ENCODE measurements around the gene RGS19. TPM values are rescaled to one million over a fixed set of nuclear protein-coding genes. Genes with fewer than 3 reads are reported as not detected.

Gene RGS19
- total RNA-seq, 1 experiment from 2014 or later, result 18.2 TPM

GRCh38 chr20:64049060-64049877, 30.0 kb downstream of the RGS19 start, which contains the start of gene SOX18:
Gene SOX18, minus strand, starts transcription at chr20:64049639. Its CDS starts 123 bp downstream, at chr20:64049516.
- DNase-seq (ENCODE audit: low read depth), result peak; percentile 69

- DNase-seq (ENCODE audit: low read depth), result no peak
Measured at GRCh38 chr20:64048402-64049044, 30.8 kb downstream of the RGS19 start.

- no peak for DNase-seq (ENCODE audit: low read depth)
Measured at GRCh38 chr20:64047968-64048401, 31.3 kb downstream of the RGS19 start.

DNA sequence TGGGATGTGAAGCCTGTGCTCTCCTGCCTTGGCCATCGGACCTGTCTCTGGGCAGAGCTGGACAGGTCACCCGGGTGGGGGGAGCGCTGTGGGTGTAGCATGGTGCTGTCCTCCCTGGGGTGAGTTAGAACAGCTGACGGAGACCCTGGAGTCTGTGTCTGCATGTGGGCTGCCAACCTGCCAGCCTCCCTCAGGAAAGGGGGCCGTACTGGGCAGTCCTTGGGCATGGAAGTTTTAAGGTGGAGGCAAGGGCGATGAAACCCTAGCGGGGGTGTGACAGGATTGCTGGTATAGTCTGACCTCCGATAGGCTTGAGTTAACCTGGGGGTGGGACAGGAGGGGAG, 32.3 kb downstream of the RGS19 start:
- DNase-seq (ENCODE audit: low read depth), result no peak

DNA sequence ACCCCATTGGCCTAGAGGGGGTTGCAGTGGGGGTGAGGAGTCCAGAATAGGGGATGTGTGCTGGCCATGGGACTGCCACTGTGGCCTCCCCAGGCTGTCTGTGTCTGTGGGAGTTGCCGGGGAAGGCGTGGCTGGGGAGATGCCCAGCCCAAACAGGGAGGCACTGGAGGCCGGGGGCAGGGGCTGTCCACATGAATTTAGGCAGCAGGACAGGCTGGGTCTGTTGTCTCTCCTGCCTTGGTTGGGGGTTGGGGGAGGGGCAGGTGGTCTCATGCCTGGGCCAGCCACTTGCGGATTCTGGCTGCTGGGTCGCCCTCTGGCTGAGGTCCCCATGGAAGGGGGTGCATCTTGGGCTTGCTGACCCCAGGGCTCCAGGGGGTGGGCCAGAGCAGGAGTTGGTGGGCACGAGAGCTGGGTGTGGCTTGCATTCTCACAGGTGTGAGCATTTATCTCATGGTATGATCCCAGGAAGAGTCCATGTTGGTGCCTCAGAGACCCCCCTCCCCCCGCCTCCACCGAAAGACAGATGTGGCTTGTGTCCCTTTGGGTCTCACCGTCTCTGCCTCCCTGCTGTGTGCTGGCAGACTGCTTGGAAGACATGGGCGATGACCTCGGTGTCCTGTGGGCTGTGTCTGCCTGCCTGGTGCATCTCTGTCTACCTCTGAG, 33.8 kb downstream of the RGS19 start:
- DNase-seq (ENCODE audit: low read depth), result no peak

- peak; percentile 82 for DNase-seq (ENCODE audit: low read depth)
Measured at GRCh38 chr20:64044484-64045247, 34.7 kb downstream of the RGS19 start.

DNA sequence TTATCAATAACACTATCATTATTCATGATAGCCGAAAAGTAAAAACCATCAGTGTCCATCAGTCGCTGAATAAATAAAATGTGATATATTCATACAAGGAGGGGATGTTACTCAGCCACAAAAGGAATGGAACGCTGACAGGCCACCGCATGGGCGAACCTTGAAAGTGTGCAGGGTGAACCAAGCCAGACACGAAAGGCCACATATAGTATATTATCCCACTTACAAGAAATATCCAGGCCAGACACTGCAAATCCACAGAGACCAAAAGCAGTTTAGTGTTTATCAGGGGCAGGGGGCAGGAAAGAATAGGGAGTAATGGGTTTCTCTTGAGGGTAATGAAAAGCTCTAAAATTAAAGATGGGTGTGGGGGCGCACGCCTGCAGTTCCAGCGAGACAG, 35.5 kb downstream of the RGS19 start:
- DNase-seq (ENCODE audit: low read depth), result no peak

DNA sequence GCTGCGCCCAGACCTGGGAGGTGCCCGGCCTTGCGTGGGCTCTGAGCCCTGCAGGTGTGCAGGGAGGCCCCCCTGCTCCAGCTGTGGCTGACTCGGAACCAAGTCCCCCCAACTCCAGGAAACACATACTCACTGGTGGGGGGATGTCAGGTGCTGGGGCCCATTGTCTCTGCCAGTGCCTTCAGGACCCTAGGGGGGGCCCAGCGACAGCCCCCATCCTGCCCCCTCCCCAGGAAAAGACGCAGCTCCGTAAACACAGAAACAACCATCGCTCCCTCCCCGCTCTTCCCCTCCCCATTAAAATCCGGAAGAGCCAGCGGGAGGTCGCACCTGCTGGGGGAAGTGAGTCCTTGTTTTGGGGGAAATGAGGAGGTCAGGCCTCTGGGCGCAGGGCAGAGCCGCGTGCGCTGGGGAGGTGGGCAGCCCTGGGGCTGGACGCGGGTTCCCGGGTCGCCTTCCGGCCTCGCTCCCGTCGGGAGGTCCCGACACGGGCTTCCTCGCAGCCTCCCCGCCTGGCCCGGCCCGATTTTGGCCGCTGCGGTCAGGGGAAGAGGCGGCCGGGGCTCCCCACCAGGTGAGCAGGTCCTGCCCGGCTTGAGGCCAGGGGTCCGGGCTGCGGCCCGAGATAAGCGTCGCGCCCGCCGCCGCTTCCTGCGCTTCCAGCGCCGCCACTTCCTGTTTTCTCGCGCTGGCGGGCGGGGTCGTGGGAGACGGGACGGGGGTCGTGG, 37.1 kb downstream of the RGS19 start:
- no peak for DNase-seq (ENCODE audit: low read depth)

- DNase-seq (ENCODE audit: low read depth), result no peak
Measured at GRCh38 chr20:64041781-64042053, 37.6 kb downstream of the RGS19 start.

- no peak for DNase-seq (ENCODE audit: low read depth)
Measured at GRCh38 chr20:64041040-64041780, 38.1 kb downstream of the RGS19 start.

DNA sequence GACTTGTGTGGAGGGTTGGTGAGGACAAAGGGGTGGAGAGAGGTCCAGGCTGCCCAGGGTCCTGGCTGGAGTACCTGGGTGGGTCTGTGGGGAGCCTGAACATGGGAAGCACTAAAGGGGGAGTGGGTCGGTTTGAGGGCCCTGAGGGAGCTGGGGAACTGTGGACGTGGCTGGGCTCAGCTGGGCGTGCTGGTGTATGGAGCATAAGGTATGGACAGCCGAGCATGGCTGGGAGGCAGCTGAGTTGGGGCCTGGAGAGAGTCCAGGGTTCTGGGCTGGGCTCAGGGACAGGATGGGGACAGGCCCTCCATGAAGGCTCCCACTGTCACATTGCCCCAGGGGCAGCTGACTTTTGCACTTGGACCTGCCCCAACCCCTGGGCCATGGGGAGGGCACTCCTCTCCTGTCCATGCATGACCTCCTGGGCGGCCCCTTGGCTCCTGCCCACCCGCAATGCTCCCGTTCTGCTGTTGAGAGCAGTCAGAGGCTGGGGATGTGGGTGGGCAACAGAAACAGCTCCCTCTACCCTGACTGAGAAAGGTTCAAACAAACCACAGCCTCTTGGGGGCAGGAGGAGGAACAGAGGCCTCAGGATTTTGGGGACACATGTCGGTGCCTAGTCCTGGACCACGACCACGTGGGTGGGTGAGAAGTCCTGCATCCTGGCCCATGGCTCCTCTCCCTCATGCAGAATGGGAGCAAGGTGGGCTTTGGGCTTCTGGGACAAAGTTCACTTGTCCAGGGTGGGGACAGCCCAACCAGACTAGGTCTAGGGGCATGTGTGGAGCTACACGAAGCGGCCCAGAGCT, 38.9 kb downstream of the RGS19 start:
- no peak for DNase-seq (ENCODE audit: low read depth)

DNA sequence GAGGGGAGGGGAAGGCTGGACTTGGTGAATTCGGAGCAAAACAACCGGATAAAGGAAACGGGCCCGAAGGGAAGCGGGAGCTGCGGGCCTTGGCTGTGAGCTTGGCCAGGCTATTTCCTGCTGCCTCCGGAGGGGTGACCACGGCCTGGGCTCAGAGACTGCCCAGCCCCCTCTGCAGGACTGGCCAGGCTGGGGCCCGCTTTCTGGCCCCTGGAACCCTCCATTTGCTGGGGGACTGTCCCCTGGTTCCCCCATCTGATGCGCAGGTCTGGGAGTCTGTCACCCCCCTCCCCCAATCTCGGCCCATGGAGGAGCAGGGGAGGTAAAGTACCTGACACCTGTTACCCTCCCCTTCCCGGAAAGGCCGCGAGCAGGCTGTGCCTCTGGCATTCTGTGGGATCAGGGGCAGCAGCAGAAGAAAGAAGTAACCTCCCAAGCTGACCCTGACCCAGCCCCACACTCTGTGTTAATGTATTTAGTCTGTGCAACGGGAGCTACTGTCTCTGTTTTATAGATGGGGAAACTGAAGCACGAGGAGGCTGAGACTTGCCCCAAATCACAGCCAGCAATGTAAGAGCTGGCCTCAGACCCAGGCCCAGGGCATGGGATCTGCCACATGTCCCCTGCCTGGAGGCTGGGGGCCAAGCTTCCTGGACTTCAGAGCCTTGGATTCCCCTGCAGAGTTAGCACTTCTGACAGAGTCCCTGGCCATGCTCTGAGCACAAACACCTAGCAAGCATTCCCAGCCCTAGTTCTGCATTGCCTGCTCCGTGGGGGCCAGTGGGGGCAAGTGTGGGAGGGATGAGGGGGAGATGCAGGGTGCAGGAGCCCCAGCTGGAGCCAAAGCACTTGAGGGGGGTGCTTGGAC, 39.8 kb downstream of the RGS19 start:
- no peak for DNase-seq (ENCODE audit: low read depth)

DNA sequence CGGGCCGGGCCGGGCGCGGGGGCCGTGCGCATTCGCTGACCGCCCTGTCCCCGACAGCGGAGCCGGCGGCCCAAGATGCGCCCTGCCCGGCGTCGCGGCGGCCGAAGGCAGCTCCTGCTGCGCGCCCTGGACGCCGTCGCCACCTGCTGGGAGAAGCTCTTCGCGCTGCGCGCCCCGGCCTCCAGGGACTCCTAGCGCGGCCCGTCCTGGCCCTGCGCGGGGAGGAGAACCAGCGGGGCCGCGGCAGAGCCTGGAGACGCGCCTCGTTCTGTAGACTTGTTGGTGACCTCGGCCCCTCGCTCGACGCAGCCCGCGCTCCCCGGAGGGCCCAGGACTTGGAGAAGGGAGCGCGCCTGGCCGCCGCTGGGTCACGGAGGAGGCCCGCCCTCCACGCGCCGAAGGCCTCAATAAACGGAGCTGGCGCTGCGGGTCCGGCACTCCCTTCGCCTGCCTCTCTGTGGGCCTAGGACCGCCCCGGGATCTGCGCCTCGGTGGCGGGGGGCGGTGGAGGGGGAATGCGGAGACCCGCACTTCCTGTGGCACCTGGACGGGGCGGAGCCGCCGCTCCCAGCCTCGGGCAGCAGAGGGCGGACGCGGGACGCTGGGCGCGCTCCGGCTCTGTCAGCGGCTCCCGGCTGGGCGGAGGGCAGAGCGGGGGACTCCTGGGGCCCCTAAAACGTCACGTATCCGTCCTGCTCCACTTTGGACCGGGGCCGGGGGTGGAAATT, 40.6 kb downstream of the RGS19 start:
- DNase-seq (ENCODE audit: low read depth), result peak; percentile 80

GRCh38 chr20:64038224-64038564, 41.1 kb downstream of the RGS19 start:
- DNase-seq (ENCODE audit: low read depth), result no peak

- no peak for DNase-seq (ENCODE audit: low read depth)
Measured at GRCh38 chr20:64037498-64038213, 41.7 kb downstream of the RGS19 start.

DNA sequence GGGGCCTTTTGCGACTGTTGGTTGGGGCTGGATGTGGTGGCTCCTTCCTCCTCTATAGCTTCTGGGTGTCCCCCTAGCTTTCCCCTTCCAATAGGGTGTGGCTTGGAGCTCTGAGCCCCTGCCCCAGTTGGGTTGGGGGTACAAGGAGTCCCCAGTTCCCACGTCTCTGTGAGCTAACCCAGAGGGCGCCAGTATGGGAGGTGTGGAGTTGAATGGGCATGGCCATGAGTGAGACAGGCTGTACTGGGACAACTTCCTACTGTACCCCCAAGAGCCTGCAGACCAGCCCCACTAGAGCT, 42.2 kb downstream of the RGS19 start:
- no peak for DNase-seq (ENCODE audit: low read depth)

DNA sequence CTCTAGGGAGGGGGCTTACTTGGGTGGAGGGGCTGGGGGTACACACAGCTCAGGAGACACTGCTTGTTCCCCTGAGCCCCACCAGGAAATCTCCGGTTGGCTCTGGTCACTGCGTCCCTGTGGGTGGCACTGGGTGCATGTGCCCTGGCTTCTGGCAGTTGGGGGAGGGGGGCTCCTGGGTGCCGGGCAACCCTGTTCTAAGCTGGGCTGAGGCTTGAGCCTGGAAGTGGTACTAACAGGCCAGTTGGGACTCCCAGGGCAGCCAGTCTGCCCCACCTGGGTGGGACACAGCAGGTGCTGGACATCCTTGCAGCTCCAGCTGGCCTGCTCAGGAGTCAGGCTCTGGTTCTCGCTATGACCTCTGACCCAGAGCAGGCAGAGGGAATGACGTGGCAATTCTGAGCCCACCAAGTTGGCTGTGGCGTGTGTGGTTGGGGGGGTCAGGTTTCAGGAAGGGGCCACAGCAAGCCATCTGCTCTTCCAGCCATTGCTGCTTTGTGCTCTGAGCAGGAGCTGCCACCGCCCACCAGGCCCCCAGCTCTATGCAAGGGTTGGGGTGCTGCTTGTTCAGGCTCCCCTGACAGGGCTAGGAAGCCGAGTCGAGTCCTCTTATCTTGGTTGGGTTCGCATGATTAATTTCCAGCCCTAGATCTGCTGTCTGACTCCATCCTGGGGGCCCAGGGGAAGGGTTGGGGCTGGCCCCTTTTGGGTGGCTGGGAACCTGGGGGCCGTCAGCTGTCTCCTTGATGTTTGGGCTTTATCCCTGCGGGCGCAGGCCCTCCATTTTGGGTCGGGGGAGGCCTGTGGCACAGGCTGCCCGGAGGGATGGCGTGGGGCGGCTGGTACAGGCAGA, 42.7 kb downstream of the RGS19 start:
- DNase-seq (ENCODE audit: low read depth), result no peak

Data from Daoy (cell line).